HepG2 (cell line): Measurements from ENCODE around the gene USP15. TPM values are rescaled to one million over a fixed set of nuclear protein-coding genes. Genes with fewer than 3 reads are reported as not detected.

Experiments used
- ATAC-seq: fragments of 200-7000 bp; cut with Tn5 transposase; 3 replicates; pipeline ENCODE4 v1.9.1; 2020; ENCODE audit warnings: mild to moderate bottlenecking, moderate library complexity
- BruUV-seq: library from RNA; stranded (reverse); fragments of 400-500 nt; replicated peaks from 2 replicates; lab custom pipeline; 2021; lab: Mats Ljungman, UMichigan
- CTCF ChIA-PET: fragments of 300-600 bp; formaldehyde crosslinking; extraction: SDS; loops from one replicate; lab custom pipeline; 2021; ENCODE audit warnings: low total read pairs, inconsistent platforms, low intra/inter-chr PET ratio; lab: Yijun Ruan, JAX
- POLR2A ChIA-PET: fragments of 350-600 bp; sonication (Branson Sonifier 250); formaldehyde crosslinking; loops from one replicate; lab custom pipeline; 2020; ENCODE audit warnings: antibody characterized with exemption, inconsistent platforms; lab: Yijun Ruan, JAX
- DNase-seq: peaks from one replicate; pipeline ENCODE4 v3.0.0-alpha.2; 2015; ENCODE audit warnings: low spot score
- FAIRE-seq: peaks from 3 replicates; lab custom pipeline; 2011; peaks lifted over from hg19 to GRCh38; lab: Jason Lieb, UNC
- H2AFZ ChIP-seq: one replicate; pipeline ENCODE4 v1.6.1; 2011; ENCODE audit warnings: low read length, inconsistent platforms
- H3K27ac ChIP-seq: fragments of 300-600 bp; 3 replicates; pipeline ENCODE4 v1.8.0; 2011; ENCODE audit warnings: mixed run types, mild to moderate bottlenecking, mixed read lengths, low read length, inconsistent platforms; ENCODE audit not compliant: insufficient read depth; ENCODE audit errors: extremely low read length
- H3K27me3 ChIP-seq, 2 experiments: fragments of 200-600 bp in 1 of 2; 2 replicates in 1 of 2; 3 replicates in 1 of 2; pipeline versions ENCODE4 v1.6.0 to v1.8.0; 2011; ENCODE audit warnings: low read length in 2 of 2, mild to moderate bottlenecking in 2 of 2, moderate library complexity in 2 of 2, inconsistent platforms in 1 of 2; ENCODE audit not compliant: insufficient read depth in 2 of 2, control insufficient read depth in 1 of 2
- H3K36me3 ChIP-seq, 2 experiments: fragments of 200-600 bp in 1 of 2; replicated peaks in 1 of 2; 2 replicates in 1 of 2; 3 replicates in 1 of 2; pipeline versions ENCODE4 v1.5.1 to v1.8.0; 2011; ENCODE audit warnings: low read length in 2 of 2, inconsistent platforms in 1 of 2; ENCODE audit not compliant: insufficient read depth in 2 of 2, control insufficient read depth in 1 of 2
- H3K4me1 ChIP-seq: 2 replicates; pipeline ENCODE4 v1.5.1; 2012; ENCODE audit warnings: low read length, inconsistent platforms; ENCODE audit not compliant: insufficient read depth
- H3K4me2 ChIP-seq: 2 replicates; pipeline ENCODE4 v1.6.0; 2011; ENCODE audit warnings: low read depth, low read length, inconsistent platforms
- H3K4me3 ChIP-seq, 3 experiments: fragments of 200-600 bp in 1 of 3; sonication (generic), shearing (Covaris generic) in 1 of 3; replicated peaks in 1 of 3; 2 replicates each; pipeline ENCODE4 v1.5.1; 2011 to 2016; ENCODE audit warnings: low read length in 3 of 3, inconsistent platforms in 2 of 3, low read depth in 2 of 3, mild to moderate bottlenecking in 2 of 3, control low read depth in 1 of 3, mixed read lengths in 1 of 3; ENCODE audit not compliant: insufficient read depth in 1 of 3
- H3K79me2 ChIP-seq: one replicate; pipeline ENCODE4 v1.6.1; 2011; ENCODE audit warnings: low read length, inconsistent platforms; ENCODE audit not compliant: insufficient read depth
- H3K9ac ChIP-seq: 2 replicates; pipeline ENCODE4 v1.6.0; 2011; ENCODE audit warnings: mild to moderate bottlenecking, low read depth, low read length, inconsistent platforms; ENCODE audit not compliant: insufficient read depth
- H3K9me3 ChIP-seq: 2 replicates; pipeline ENCODE4 v1.5.1; 2012; ENCODE audit warnings: mild to moderate bottlenecking, low read length
- H4K20me1 ChIP-seq: 2 replicates; pipeline ENCODE4 v1.6.0; 2011; ENCODE audit warnings: inconsistent platforms, mild to moderate bottlenecking, low read length, moderate library complexity; ENCODE audit not compliant: insufficient read depth
- ARID5B ChIP-seq: IDR thresholded peaks from 2 replicates; pipeline ENCODE4 v1.4.0; 2020; ENCODE audit warnings: mild to moderate bottlenecking, missing genetic modification reagents
- CREM ChIP-seq, 2 experiments: sonication (generic) in 1 of 2; formaldehyde crosslinking in 1 of 2; IDR thresholded peaks; 2 replicates each; pipeline versions ENCODE4 v1.4.0 to v1.6.1; 2016 to 2020; ENCODE audit warnings: antibody characterized with exemption in 1 of 2, mild to moderate bottlenecking in 1 of 2, missing genetic modification reagents in 1 of 2
- DMAP1 ChIP-seq: IDR thresholded peaks from 2 replicates; pipeline ENCODE4 v1.6.1; 2016
- ERF ChIP-seq: IDR thresholded peaks from 2 replicates; pipeline ENCODE4 v1.6.1; 2018; ENCODE audit warnings: missing biosample characterization, missing genetic modification reagents
- MATR3 ChIP-seq: sonication (generic); formaldehyde crosslinking; IDR thresholded peaks from 2 replicates; pipeline ENCODE4 v1.4.0; 2020; ENCODE audit warnings: missing genetic modification reagents
- PHF5A ChIP-seq: IDR thresholded peaks from one replicate; pipeline ENCODE4 v1.6.1; 2018; ENCODE audit warnings: low read depth, missing genetic modification reagents; ENCODE audit not compliant: unreplicated experiment
- RAD21 ChIP-seq: fragments of 450-650 bp; formaldehyde crosslinking; IDR thresholded peaks from 2 replicates; pipeline ENCODE4 v1.5.0; 2020; ENCODE audit warnings: mild to moderate bottlenecking
- RORA ChIP-seq: sonication (generic); formaldehyde crosslinking; IDR thresholded peaks from 2 replicates; pipeline ENCODE4 v1.5.0; 2020; ENCODE audit warnings: mild to moderate bottlenecking, missing genetic modification reagents, moderate library complexity
- SIX1 ChIP-seq: sonication (generic); formaldehyde crosslinking; IDR thresholded peaks from 2 replicates; pipeline ENCODE4 v1.4.0; 2020; ENCODE audit warnings: missing genetic modification reagents, borderline replicate concordance
- SOX6 ChIP-seq, 2 experiments: fragments of 450-650 bp in 1 of 2; sonication (generic) in 1 of 2; formaldehyde crosslinking in 1 of 2; IDR thresholded peaks; 2 replicates each; pipeline versions ENCODE4 v1.4.0 to v1.6.1; 2017 to 2020; ENCODE audit warnings: antibody characterized with exemption in 1 of 2, mild to moderate bottlenecking in 1 of 2, missing genetic modification reagents in 1 of 2
- TFAP4 ChIP-seq: sonication (generic); IDR thresholded peaks from 2 replicates; pipeline ENCODE4 v1.6.1; 2016; ENCODE audit warnings: low read depth, borderline replicate concordance
- ZBTB34 ChIP-seq: sonication (generic); formaldehyde crosslinking; IDR thresholded peaks from 2 replicates; pipeline ENCODE4 v1.8.0; 2022; ENCODE audit warnings: mild to moderate bottlenecking, missing genetic modification reagents
- ZNF460 ChIP-seq: sonication (generic); formaldehyde crosslinking; IDR thresholded peaks from 2 replicates; pipeline ENCODE4 v1.5.1; 2020; ENCODE audit warnings: missing genetic modification reagents, mild to moderate bottlenecking, borderline replicate concordance
- ZNF549 ChIP-seq: sonication (generic); formaldehyde crosslinking; IDR thresholded peaks from 2 replicates; pipeline ENCODE4 v1.5.0; 2020; ENCODE audit warnings: missing genetic modification reagents
- ZNF713 ChIP-seq: sonication (generic); formaldehyde crosslinking; IDR thresholded peaks from 2 replicates; pipeline ENCODE4 v1.4.0; 2020; ENCODE audit warnings: mild to moderate bottlenecking, missing genetic modification reagents
- ZNF746 ChIP-seq: sonication (generic); formaldehyde crosslinking; IDR thresholded peaks from 2 replicates; pipeline ENCODE4 v1.8.0; 2022; ENCODE audit warnings: mild to moderate bottlenecking, missing genetic modification reagents
- ZNF768 ChIP-seq: sonication (generic); formaldehyde crosslinking; IDR thresholded peaks from 2 replicates; pipeline ENCODE4 v1.4.0; 2020; ENCODE audit warnings: missing genetic modification reagents
- ZNF784 ChIP-seq: sonication (generic); formaldehyde crosslinking; IDR thresholded peaks from 2 replicates; pipeline ENCODE4 v1.5.1; 2020; ENCODE audit warnings: missing genetic modification reagents, mild to moderate bottlenecking, borderline replicate concordance
- in situ Hi-C: cut with HindIII; loops from 2 replicates; pipeline ENCODE4 v1.10.0; 2017; ENCODE audit warnings: low pct_unique_long_range_greater_than_20kb; ENCODE audit not compliant: extremely low pct_ligation_motif_present
- intact Hi-C: fragments of 100-400 bp; cut with micrococcal nuclease; formaldehyde crosslinking; loops from one replicate; pipeline ENCODE4 v1.10.0; 2022; ENCODE audit not compliant: unreplicated experiment
- polyA plus RNA-seq, 8 experiments: library from polyadenylated mRNA; depleted of rRNA in 3 of 8; stranded (reverse) in 7 of 8; unstranded in 1 of 8; fragments of >200 nt; fragmentation: Illumina TruSeq in 4 of 8; extraction: Trizol in 4 of 8; gene quantifications; 2 replicates each; pipeline versions ENCODE4 v1.2.1 to v1.2.3, GENCODE V29; 2011 to 2016; ENCODE audit warnings: low read depth in 4 of 8, missing spikeins in 1 of 8, mixed read lengths in 1 of 8; ENCODE audit not compliant: insufficient read depth in 1 of 8
- total RNA-seq, 5 experiments: library from RNA; depleted of rRNA; stranded (reverse); fragments of >200 nt; fragmentation: Illumina TruSeq; extraction: Trizol; gene quantifications; 2 replicates each; pipeline ENCODE4 v1.2.3, GENCODE V29; 2016; ENCODE audit warnings: low read depth in 1 of 5

USP15 gene
- total and polyA plus RNA-seq, 2 of the 13 experiments (the other 11 are each of a cell fraction or from before 2014, with no cell fraction given): 17.3 to 51.7 TPM

GRCh38 chr12:62429457-62429856, 169.3 kb downstream of the USP15 start:
- FAIRE-seq (no peak), ATAC-seq (no peak), DNase-seq (no peak)
- intact Hi-C loops (no loop called here), in situ Hi-C loops (no loop called here)
- no peak overlapping the region for H2AFZ ChIP-seq
- no peaks in the 10 kb centered on the region for H4K20me1 ChIP-seq
- POLR2A ChIA-PET: no interaction called here
- CTCF ChIA-PET: no interaction called here
- H3K4me3 ChIP-seq: no peak overlapping the region
- no peak for TF ChIP-seq CREM (IDR thresholded peaks at IDR 0.05)
- no peak for TF ChIP-seq CREM (CRISPR knock-in tag; IDR thresholded peaks at IDR 0.05)
- no peak for TF ChIP-seq DMAP1 (CRISPR knock-in tag)
- no peak for TF ChIP-seq RORA (CRISPR knock-in tag)
- TF ChIP-seq ZBTB34 (CRISPR knock-in tag): no peak
- no peak for TF ChIP-seq ZNF746
- TF ChIP-seq ARID5B (CRISPR knock-in tag): no peak
- TF ChIP-seq PHF5A (CRISPR knock-in tag): no peak
- no peak for TF ChIP-seq ZNF713
- no peak for TF ChIP-seq RAD21 (CRISPR knock-in tag)
- TF ChIP-seq SOX6 (IDR thresholded peaks at IDR 0.05): no peak
- TF ChIP-seq SOX6 (CRISPR knock-in tag; IDR thresholded peaks at IDR 0.05): no peak
- TF ChIP-seq SIX1: no peak
- TF ChIP-seq ZNF549 (CRISPR knock-in tag): no peak
- no peak for TF ChIP-seq ZNF460 (CRISPR knock-in tag)
- no peak for TF ChIP-seq MATR3 (CRISPR knock-in tag)
- no peak for TF ChIP-seq ZNF784
- TF ChIP-seq ERF (CRISPR knock-in tag): no peak
- no peak for TF ChIP-seq ZNF768 (CRISPR knock-in tag)
- no peak for TF ChIP-seq TFAP4
- H3K36me3 ChIP-seq: no peaks in the 10 kb centered on the region
- H3K9ac ChIP-seq: no peak overlapping the region
- H3K79me2 ChIP-seq: no peaks in the 10 kb centered on the region
- peaks cover 9% of the 10 kb centered on the region; the same call in 1 of the 2 replicates for H3K9me3 ChIP-seq
- H3K4me1 ChIP-seq: peaks cover 5% of the 10 kb centered on the region
- no TSS peak for BruUV-seq
- H3K27ac ChIP-seq: no peak overlapping the region
- H3K4me2 ChIP-seq: no peak overlapping the region
- no peaks in the 10 kb centered on the region for H3K27me3 ChIP-seq
